Measurements from ENCODE around the gene SLC16A12.

SLC16A12 gene

DNA sequence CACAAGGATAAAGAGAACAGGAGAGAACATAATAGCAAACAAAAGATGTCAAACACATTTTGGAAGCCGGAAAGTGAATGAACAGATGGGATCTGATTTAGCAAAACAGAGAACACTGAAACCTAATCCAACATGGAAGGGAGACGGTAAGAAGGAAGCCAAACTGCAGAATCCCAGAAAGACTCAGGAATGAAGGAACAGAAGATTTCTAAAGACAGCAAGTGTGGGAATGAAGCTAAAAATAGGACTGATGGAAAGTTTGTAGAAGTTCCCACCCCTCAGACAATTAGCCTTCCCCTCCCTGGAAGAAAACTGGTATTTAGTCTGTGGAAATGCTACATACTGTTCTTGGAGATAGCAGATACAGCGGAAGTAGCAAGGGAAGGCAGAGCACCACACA lies 40.8 kb downstream of the SLC16A12 start:
- no peak for ATAC-seq (ENCODE audit: low read depth)
- no peaks in the 10 kb centered on the region for H3K9me3 ChIP-seq (ENCODE audit: severe bottlenecking)

DNA sequence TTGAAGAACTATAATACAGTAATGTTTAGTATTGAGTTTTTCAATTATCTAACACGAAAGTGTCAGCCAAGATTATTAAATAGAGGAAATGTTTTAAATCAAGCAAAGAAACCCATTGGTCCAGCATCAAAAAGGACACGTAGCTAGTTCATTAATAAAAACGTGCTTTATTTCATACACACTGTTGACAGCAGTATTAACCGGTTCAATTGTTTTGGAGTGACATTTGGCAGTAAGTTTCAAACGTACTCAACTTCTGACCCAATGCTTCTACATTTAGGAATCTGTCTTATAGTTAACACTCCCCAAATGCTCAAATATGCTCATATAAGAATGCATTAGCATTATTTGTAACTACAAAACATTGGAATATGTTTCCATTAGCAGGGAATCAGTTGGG lies 41.3 kb downstream of the SLC16A12 start:
- TF ChIP-seq, protein P1, sequence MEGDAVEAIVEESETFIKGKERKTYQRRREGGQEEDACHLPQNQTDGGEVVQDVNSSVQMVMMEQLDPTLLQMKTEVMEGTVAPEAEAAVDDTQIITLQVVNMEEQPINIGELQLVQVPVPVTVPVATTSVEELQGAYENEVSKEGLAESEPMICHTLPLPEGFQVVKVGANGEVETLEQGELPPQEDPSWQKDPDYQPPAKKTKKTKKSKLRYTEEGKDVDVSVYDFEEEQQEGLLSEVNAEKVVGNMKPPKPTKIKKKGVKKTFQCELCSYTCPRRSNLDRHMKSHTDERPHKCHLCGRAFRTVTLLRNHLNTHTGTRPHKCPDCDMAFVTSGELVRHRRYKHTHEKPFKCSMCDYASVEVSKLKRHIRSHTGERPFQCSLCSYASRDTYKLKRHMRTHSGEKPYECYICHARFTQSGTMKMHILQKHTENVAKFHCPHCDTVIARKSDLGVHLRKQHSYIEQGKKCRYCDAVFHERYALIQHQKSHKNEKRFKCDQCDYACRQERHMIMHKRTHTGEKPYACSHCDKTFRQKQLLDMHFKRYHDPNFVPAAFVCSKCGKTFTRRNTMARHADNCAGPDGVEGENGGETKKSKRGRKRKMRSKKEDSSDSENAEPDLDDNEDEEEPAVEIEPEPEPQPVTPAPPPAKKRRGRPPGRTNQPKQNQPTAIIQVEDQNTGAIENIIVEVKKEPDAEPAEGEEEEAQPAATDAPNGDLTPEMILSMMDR (IDR thresholded peaks at IDR 0.05; ENCODE audit: poor library complexity, severe bottlenecking): no peak
- DNase-seq (ENCODE audit: low spot score): no peak
- Histone ChIP-seq H3K27ac (ENCODE audit: poor library complexity, severe bottlenecking) (no peak overlapping the region), H3K36me3 (ENCODE audit: low read depth) (no peaks in the 10 kb centered on the region), H3K27me3 (ENCODE audit: insufficient read depth, poor library complexity, severe bottlenecking) (no peaks in the 10 kb centered on the region), H3K9me3 (ENCODE audit: severe bottlenecking) (no peaks in the 10 kb centered on the region), H3K4me1 (ENCODE audit: insufficient read depth, poor library complexity, severe bottlenecking) (no peaks in the 10 kb centered on the region), H3K4me3 (ENCODE audit: severe bottlenecking) (no peak overlapping the region)
- ATAC-seq (ENCODE audit: low read depth): no peak

More for the DNA sequence above, 40.8 kb downstream of the SLC16A12 start:
- Histone ChIP-seq H3K4me3 (ENCODE audit: severe bottlenecking) (no peak overlapping the region), H3K36me3 (ENCODE audit: low read depth) (no peaks in the 10 kb centered on the region), H3K27ac (ENCODE audit: poor library complexity, severe bottlenecking) (no peak overlapping the region), H3K4me1 (ENCODE audit: insufficient read depth, poor library complexity, severe bottlenecking) (no peaks in the 10 kb centered on the region), H3K27me3 (ENCODE audit: insufficient read depth, poor library complexity, severe bottlenecking) (no peaks in the 10 kb centered on the region)
- DNase-seq (ENCODE audit: low spot score): no peak
- TF ChIP-seq, protein P1 (IDR thresholded peaks at IDR 0.05; ENCODE audit: poor library complexity, severe bottlenecking): no peak

DNA sequence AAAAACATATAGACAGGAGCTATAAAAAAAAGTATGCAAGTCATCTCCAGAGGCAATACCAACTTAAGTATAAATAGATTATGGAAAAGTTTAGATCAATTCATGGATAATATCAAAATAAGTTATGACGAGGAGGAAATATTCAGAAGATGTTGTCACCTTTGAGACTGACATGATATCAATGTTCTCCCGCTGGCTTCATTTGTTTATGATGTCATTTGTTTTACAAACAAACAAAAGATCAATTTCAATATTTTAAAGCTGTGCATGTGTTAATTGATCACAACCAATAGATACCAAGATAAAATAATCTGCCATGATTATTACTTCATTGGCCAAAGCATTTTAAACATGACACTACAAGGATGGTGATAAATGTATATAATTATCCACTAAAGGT lies 43.5 kb downstream of the SLC16A12 start:
- Histone ChIP-seq H3K9me3 (ENCODE audit: severe bottlenecking) (no peaks in the 10 kb centered on the region), H3K36me3 (ENCODE audit: low read depth) (no peaks in the 10 kb centered on the region), H3K27me3 (ENCODE audit: insufficient read depth, poor library complexity, severe bottlenecking) (no peaks in the 10 kb centered on the region), H3K27ac (ENCODE audit: poor library complexity, severe bottlenecking) (no peak overlapping the region), H3K4me1 (ENCODE audit: insufficient read depth, poor library complexity, severe bottlenecking) (no peaks in the 10 kb centered on the region), H3K4me3 (ENCODE audit: severe bottlenecking) (no peak overlapping the region)
- DNase-seq (ENCODE audit: low spot score) (no peak), ATAC-seq (ENCODE audit: low read depth) (no peak)
- TF ChIP-seq, protein P1 (IDR thresholded peaks at IDR 0.05; ENCODE audit: poor library complexity, severe bottlenecking): no peak

DNA sequence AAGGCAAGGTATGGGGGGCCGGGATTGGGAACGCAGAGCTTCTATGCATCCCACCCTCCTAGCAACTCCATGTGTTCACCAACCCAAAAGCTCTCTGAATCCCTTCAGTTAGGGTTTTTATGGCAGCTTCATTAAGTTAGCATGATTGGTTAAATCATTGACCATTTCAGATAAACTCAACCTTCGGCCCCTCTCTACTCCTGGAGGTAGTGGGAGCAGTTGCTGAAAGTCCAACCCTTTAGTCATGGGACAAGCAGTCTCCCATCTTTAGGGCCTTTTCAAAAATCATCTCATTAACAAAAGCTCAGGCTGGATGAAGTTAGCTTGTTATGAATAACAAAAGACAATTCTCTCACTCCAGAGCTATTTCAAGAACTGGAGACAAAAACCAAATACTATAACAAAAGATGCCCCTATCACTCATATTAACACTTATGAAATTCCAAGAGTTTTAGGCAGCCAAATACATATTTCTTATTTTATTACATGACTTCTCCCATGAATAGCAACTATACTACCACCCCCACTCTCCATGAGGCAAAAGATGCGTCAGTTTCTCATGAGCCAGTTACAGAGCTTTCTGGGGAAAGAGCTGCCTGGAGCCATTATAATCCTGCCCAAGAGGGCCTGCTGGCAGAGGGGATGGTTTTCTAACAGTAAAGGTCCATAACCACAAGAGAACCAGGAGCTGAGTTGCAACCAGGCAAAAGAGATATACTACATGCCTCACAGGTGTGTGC lies 44.6 kb downstream of the SLC16A12 start:
- ATAC-seq (ENCODE audit: low read depth): no peak
- TF ChIP-seq, protein P1 (IDR thresholded peaks at IDR 0.05; ENCODE audit: poor library complexity, severe bottlenecking): no peak
- no peak overlapping the region for H3K4me3 ChIP-seq (ENCODE audit: severe bottlenecking)
- H3K27ac ChIP-seq (ENCODE audit: poor library complexity, severe bottlenecking): no peak overlapping the region
- no peaks in the 10 kb centered on the region for H3K9me3 ChIP-seq (ENCODE audit: severe bottlenecking)
- no peaks in the 10 kb centered on the region for H3K4me1 ChIP-seq (ENCODE audit: insufficient read depth, poor library complexity, severe bottlenecking)
- no peaks in the 10 kb centered on the region for H3K27me3 ChIP-seq (ENCODE audit: insufficient read depth, poor library complexity, severe bottlenecking)
- H3K36me3 ChIP-seq (ENCODE audit: low read depth): no peaks in the 10 kb centered on the region
- no peak for DNase-seq (ENCODE audit: low spot score)

DNA sequence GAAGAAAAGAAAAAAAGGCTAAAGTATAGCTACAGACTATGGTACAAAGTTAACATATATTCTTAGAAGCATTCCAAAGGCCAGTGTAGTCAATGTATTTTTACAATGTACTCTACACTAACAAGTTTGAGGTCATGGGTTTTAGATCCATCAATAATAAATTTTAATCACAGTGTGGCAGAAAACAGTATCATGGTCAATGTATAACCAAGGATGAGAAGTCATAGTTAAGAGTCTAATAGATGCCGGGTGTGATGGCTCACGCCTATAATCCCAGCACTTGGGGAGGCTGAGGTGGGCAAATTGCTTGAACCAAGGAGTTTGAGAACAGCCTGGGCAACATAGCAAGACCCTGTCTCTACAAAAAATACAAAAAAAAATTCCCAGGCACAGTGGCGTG lies 53.1 kb downstream of the SLC16A12 start:
- H3K27me3 ChIP-seq (ENCODE audit: insufficient read depth, poor library complexity, severe bottlenecking): no peaks in the 10 kb centered on the region
- peaks cover 33% of the 10 kb centered on the region for H3K4me1 ChIP-seq (ENCODE audit: insufficient read depth, poor library complexity, severe bottlenecking)
- TF ChIP-seq, protein P1 (IDR thresholded peaks at IDR 0.05; ENCODE audit: poor library complexity, severe bottlenecking): no peak
- no peak for DNase-seq (ENCODE audit: low spot score)
- no peaks in the 10 kb centered on the region for H3K9me3 ChIP-seq (ENCODE audit: severe bottlenecking)
- H3K4me3 ChIP-seq (ENCODE audit: severe bottlenecking): no peak overlapping the region
- H3K27ac ChIP-seq (ENCODE audit: poor library complexity, severe bottlenecking): peak overlapping the region; percentile 93
- no peaks in the 10 kb centered on the region for H3K36me3 ChIP-seq (ENCODE audit: low read depth)
- ATAC-seq (ENCODE audit: low read depth): no peak

Data from RWPE2 (cell line).